Ishikawa (cell line): Measurements from ENCODE around the gene EML6.

Source experiments
- CEBPB ChIP-seq: IDR thresholded peaks from 2 replicates; pipeline ENCODE4 v1.6.1; 2012
- CREB1 ChIP-seq: IDR thresholded peaks from 2 replicates; pipeline ENCODE4 v1.6.1; 2012; ENCODE audit warnings: low read depth
- EGR1 ChIP-seq: IDR thresholded peaks from 2 replicates; pipeline ENCODE4 v1.6.1; 2012
- NFIC ChIP-seq: IDR thresholded peaks from 2 replicates; pipeline ENCODE4 v1.6.1; 2012
- YY1 ChIP-seq: IDR thresholded peaks from 2 replicates; pipeline ENCODE4 v1.6.1; 2012; ENCODE audit warnings: low read depth

DNA sequence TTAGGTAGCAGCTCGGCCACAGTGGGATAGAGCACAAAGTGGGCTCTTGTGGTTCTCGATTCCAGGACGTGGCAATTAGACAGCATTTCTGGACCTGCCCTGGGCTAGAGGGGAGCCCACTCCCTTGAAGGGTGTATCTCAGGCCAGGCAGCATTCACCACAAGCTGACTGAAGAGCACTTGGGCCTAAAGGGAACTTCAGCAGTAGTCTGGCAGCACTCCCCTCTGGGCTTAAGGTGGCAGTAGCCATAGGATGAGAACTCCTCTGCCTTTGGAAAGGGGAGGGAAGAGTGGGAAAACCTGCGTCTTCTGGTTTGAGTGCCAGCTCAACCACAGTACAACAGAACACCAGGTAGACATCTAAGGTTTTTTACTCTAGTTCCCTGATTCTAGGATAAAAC is 28.1 kb upstream of the EML6 start:
- TF ChIP-seq EGR1 (no peak), NFIC (no peak), YY1 (no peak), CREB1 (no peak), CEBPB (no peak)
